Raji (cell line): ENCODE measurements around the gene KRT16.

ENCODE experiments used
- POLR2A ChIP-seq: IDR thresholded peaks from 2 replicates; pipeline ENCODE4 v1.6.1; 2011; ENCODE audit warnings: low read depth, low read length, control low read depth; ENCODE audit not compliant: insufficient read depth

KRT16 gene

GRCh38 chr17:41575336-41575735 lies 37.2 kb downstream of the KRT16 start:
- TF ChIP-seq POLR2A: no peak

GRCh38 chr17:41571561-41572434 lies 40.8 kb downstream of the KRT16 start, which contains the start of gene KRT9:
KRT9 (minus strand) TSS chr17:41572059; CDS start chr17:41571992, 67 bp downstream.
- TF ChIP-seq POLR2A: no peak

GRCh38 chr17:41567317-41567716 lies 45.2 kb downstream of the KRT16 start:
- TF ChIP-seq POLR2A: no peak

GRCh38 chr17:41565338-41565737 lies 47.2 kb downstream of the KRT16 start:
- no peak for TF ChIP-seq POLR2A

- no peak for TF ChIP-seq POLR2A
Measured at GRCh38 chr17:41563607-41564170, 48.9 kb downstream of the KRT16 start.

- no peak for TF ChIP-seq POLR2A
Measured at GRCh38 chr17:41561554-41561953, 51.0 kb downstream of the KRT16 start.
